Keratinocyte (primary cell): ENCODE data around the gene CA9. TPM values are rescaled to one million over a fixed set of nuclear protein-coding genes. Genes with fewer than 3 reads are reported as not detected.

ENCODE experiments used
- DNase-seq: peaks from one replicate; pipeline ENCODE4 v3.0.0-alpha.2; 2011; ENCODE audit warnings: low read depth, missing footprints, low spot score
- FAIRE-seq: peaks from 2 replicates; lab custom pipeline; 2011; peaks lifted over from hg19 to GRCh38; lab: Jason Lieb, UNC
- H2AFZ ChIP-seq: 2 replicates; pipeline ENCODE4 v1.6.0; 2012; ENCODE audit warnings: low read length, control low read depth, inconsistent platforms; ENCODE audit not compliant: control insufficient read depth
- H3K27ac ChIP-seq: 2 replicates; pipeline ENCODE4 v1.5.1; 2011; ENCODE audit warnings: low read length; ENCODE audit not compliant: control insufficient read depth, insufficient read depth
- H3K27me3 ChIP-seq: 3 replicates; pipeline ENCODE4 v1.6.0; 2011; ENCODE audit warnings: low read length; ENCODE audit not compliant: control insufficient read depth, insufficient read depth; ENCODE audit errors: extremely low read depth
- H3K36me3 ChIP-seq, 2 experiments: 2 replicates in 1 of 2; 3 replicates in 1 of 2; pipeline ENCODE4 v1.5.1; 2011; ENCODE audit warnings: low read length in 2 of 2, mild to moderate bottlenecking in 1 of 2; ENCODE audit not compliant: control insufficient read depth in 2 of 2, insufficient read depth in 2 of 2; ENCODE audit errors: extremely low read depth in 1 of 2
- H3K4me1 ChIP-seq: 3 replicates; pipeline ENCODE4 v1.5.1; 2011; ENCODE audit warnings: low read length; ENCODE audit not compliant: control insufficient read depth, insufficient read depth; ENCODE audit errors: extremely low read depth
- H3K4me2 ChIP-seq: 3 replicates; pipeline ENCODE4 v1.6.0; 2011; ENCODE audit warnings: low read depth, low read length; ENCODE audit not compliant: control insufficient read depth, insufficient read depth; ENCODE audit errors: extremely low read depth
- H3K4me3 ChIP-seq, 3 experiments: fragments of 200-600 bp in 1 of 3; sonication (generic) in 1 of 3; 2 replicates in 2 of 3; 3 replicates in 1 of 3; pipeline ENCODE4 v1.5.1; 2011 to 2016; ENCODE audit warnings: low read length in 3 of 3, mild to moderate bottlenecking in 3 of 3, control low read depth in 2 of 3, inconsistent platforms in 1 of 3, low read depth in 1 of 3, mixed read lengths in 1 of 3, mixed run types in 1 of 3, moderate library complexity in 1 of 3; ENCODE audit not compliant: control insufficient read depth in 2 of 3, insufficient read depth in 2 of 3; ENCODE audit errors: extremely low read depth in 1 of 3
- H3K79me2 ChIP-seq: 2 replicates; pipeline ENCODE4 v1.6.0; 2012; ENCODE audit warnings: low read length; ENCODE audit not compliant: control insufficient read depth, insufficient read depth
- H3K9ac ChIP-seq: 3 replicates; pipeline ENCODE4 v1.6.0; 2011; ENCODE audit warnings: low read length; ENCODE audit not compliant: control insufficient read depth, insufficient read depth; ENCODE audit errors: extremely low read depth
- H3K9me1 ChIP-seq: 3 replicates; pipeline ENCODE4 v1.6.0; 2011; ENCODE audit warnings: low read length; ENCODE audit not compliant: control insufficient read depth, insufficient read depth; ENCODE audit errors: extremely low read depth
- H3K9me3 ChIP-seq: 2 replicates; pipeline ENCODE4 v1.5.1; 2012; ENCODE audit warnings: low read depth, low read length; ENCODE audit not compliant: control insufficient read depth
- H4K20me1 ChIP-seq: 3 replicates; pipeline ENCODE4 v1.6.0; 2011; ENCODE audit warnings: low read length; ENCODE audit not compliant: control insufficient read depth, insufficient read depth; ENCODE audit errors: extremely low read depth
- CTCF ChIP-seq, 3 experiments: IDR thresholded peaks in 1 of 3; conservative IDR thresholded peaks in 1 of 3; optimal IDR thresholded peaks in 1 of 3; 2 replicates in 2 of 3; 3 replicates in 1 of 3; pipeline versions ENCODE3 to v1.5.1; 2011; ENCODE audit warnings: low read length in 3 of 3, mild to moderate bottlenecking in 3 of 3, moderate library complexity in 2 of 3, control low read depth in 1 of 3, inconsistent platforms in 1 of 3; ENCODE audit not compliant: insufficient read depth in 2 of 3; ENCODE audit errors: extremely low read depth in 1 of 3
- EZH2 ChIP-seq: IDR thresholded peaks from one replicate; pipeline ENCODE4 v1.6.1; 2012; ENCODE audit warnings: inconsistent platforms, mild to moderate bottlenecking, low read length, moderate library complexity
- dilution Hi-C: fragments of 300-500 bp; cut with MboI; formaldehyde crosslinking; loops from one replicate; pipeline ENCODE4 v1.7.0; 2020; ENCODE audit warnings: low sequenced_read_pairs; ENCODE audit not compliant: extremely low pct_ligation_motif_present
- polyA plus RNA-seq, 5 experiments: library from polyadenylated mRNA; depleted of rRNA in 3 of 5; stranded (reverse) in 3 of 5; stranded (forward) in 1 of 5; unstranded in 1 of 5; fragments of >200 nt; gene quantifications; 1 replicate in 1 of 5; 2 replicates in 3 of 5; 3 replicates in 1 of 5; pipeline versions ENCODE4 v1.2.1 to v1.2.3, GENCODE V29; 2011 to 2012; ENCODE audit warnings: missing spikeins in 2 of 5, low read depth in 1 of 5, low replicate concordance in 1 of 5

Gene CA9
- polyA plus RNA-seq, 1 donor (not counting 4 experiments of a cell fraction or from before 2014, with no cell fraction given) = 7.2 TPM

GRCh38 chr9:35729101-35729500 is 55.4 kb downstream of the CA9 start:
- H3K4me1 ChIP-seq = peaks cover 44% of the 10 kb centered on the region
- dilution Hi-C loops = no loop called here
- H3K9ac ChIP-seq = peak overlapping the region; percentile 22
- no peaks in the 10 kb centered on the region for H3K27me3 ChIP-seq
- DNase-seq (no peak), FAIRE-seq (no peak)
- peak overlapping the region; percentile 95 for H3K4me2 ChIP-seq
- H2AFZ ChIP-seq = no peak overlapping the region
- no peaks in the 10 kb centered on the region for H3K9me3 ChIP-seq
- peak overlapping the region in 2 of 3 experiments; percentile 38 to 95 for H3K4me3 ChIP-seq
- H3K36me3 ChIP-seq = peaks cover 12 to 20% of the 10 kb centered on the region in 2 experiments
- TF ChIP-seq EZH2 (no peak), CTCF (optimal IDR thresholded peaks at IDR 0.05 in 1 of 3, IDR thresholded peaks at IDR 0.05 in 1 of 3, conservative IDR thresholded peaks at IDR 0.05 in 1 of 3; ENCODE audit: extremely low read depth in 1 of 3, insufficient read depth in 2 of 3, low read length in 3 of 3) (no peak)
- H3K27ac ChIP-seq = no peak overlapping the region
- peaks cover 26% of the 10 kb centered on the region for H4K20me1 ChIP-seq
- H3K9me1 ChIP-seq = peaks cover 7% of the 10 kb centered on the region
- H3K79me2 ChIP-seq = peaks cover 63% of the 10 kb centered on the region

GRCh38 chr9:35729700-35730485 is 56.2 kb downstream of the CA9 start:
- H3K79me2 ChIP-seq = peaks cover 62% of the 10 kb centered on the region
- H3K4me2 ChIP-seq = peak overlapping the region; percentile 95
- peak overlapping the region; percentile 1 for H3K27ac ChIP-seq
- no peaks in the 10 kb centered on the region for H3K9me3 ChIP-seq
- no peak overlapping the region for H3K9ac ChIP-seq
- H2AFZ ChIP-seq = no peak overlapping the region
- no peak for TF ChIP-seq EZH2
- TF ChIP-seq CTCF (optimal IDR thresholded peaks at IDR 0.05 in 1 of 3, IDR thresholded peaks at IDR 0.05 in 1 of 3, conservative IDR thresholded peaks at IDR 0.05 in 1 of 3; ENCODE audit: extremely low read depth in 1 of 3, insufficient read depth in 2 of 3, low read length in 3 of 3) = peak; percentile 72 to 78 (median 75)
- peak overlapping the region in 2 of 3 experiments; percentile 38 to 95 for H3K4me3 ChIP-seq
- dilution Hi-C loops = no loop called here
- peaks cover 7% of the 10 kb centered on the region for H3K9me1 ChIP-seq
- FAIRE-seq (peak; percentile 60), DNase-seq (peak; percentile 49)
- peaks cover 47% of the 10 kb centered on the region for H3K4me1 ChIP-seq
- peaks cover 26% of the 10 kb centered on the region for H4K20me1 ChIP-seq
- no peaks in the 10 kb centered on the region for H3K27me3 ChIP-seq
- peaks cover 4 to 15% of the 10 kb centered on the region in 2 experiments for H3K36me3 ChIP-seq
